Prostate gland (tissue), 2 donors: ENCODE data around the gene POLR2J3.
"Not testable (repeated sequence)": the region's sequence is repeated elsewhere in the genome, so short reads cannot be mapped to it uniquely, and the experiment has no call there.

ENCODE experiments used
- POLR2A ChIP-seq: fragments of 450-650 bp; IDR thresholded peaks from one replicate; pipeline ENCODE4 v1.6.1; 2016; ENCODE audit warnings: antibody characterized with exemption, mild to moderate bottlenecking
- POLR2AphosphoS5 ChIP-seq: sonication (generic); formaldehyde crosslinking; IDR thresholded peaks from one replicate; pipeline ENCODE4 v1.6.1; 2017; ENCODE audit warnings: antibody characterized with exemption
- TF ChIP-seq, protein P1 (sequence below), 4 experiments: fragments of 200-600 bp in 2 of 4; fragments of 450-650 bp in 2 of 4; sonication (generic) in 2 of 4; IDR thresholded peaks; 1 replicate in 3 of 4; 2 replicates in 1 of 4; pipeline ENCODE4 v1.5.1; 2016 to 2019; ENCODE audit warnings: antibody characterized with exemption in 4 of 4, mild to moderate bottlenecking in 2 of 4, moderate library complexity in 2 of 4

DNA sequence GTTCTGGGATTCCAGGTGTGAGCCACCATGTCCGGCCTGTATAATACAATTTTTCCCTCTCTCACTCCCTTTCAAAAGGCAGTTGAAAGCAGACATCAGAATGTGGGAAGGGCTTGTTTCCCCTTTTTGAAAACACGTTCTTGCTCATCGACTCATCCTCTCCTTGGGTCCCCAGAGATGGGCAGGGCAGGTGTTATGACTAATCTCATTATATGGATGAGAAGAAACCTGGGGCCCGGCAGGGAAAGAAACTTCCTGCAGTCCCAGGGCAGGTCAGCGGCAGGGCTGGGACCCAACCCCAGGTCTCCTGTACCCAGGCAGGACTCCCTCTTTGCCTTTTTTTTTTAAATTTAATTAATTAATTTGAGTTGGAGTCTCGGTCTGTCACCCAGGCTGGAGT, 26.0 kb downstream of the POLR2J3 start:
- TF ChIP-seq, protein P1, sequence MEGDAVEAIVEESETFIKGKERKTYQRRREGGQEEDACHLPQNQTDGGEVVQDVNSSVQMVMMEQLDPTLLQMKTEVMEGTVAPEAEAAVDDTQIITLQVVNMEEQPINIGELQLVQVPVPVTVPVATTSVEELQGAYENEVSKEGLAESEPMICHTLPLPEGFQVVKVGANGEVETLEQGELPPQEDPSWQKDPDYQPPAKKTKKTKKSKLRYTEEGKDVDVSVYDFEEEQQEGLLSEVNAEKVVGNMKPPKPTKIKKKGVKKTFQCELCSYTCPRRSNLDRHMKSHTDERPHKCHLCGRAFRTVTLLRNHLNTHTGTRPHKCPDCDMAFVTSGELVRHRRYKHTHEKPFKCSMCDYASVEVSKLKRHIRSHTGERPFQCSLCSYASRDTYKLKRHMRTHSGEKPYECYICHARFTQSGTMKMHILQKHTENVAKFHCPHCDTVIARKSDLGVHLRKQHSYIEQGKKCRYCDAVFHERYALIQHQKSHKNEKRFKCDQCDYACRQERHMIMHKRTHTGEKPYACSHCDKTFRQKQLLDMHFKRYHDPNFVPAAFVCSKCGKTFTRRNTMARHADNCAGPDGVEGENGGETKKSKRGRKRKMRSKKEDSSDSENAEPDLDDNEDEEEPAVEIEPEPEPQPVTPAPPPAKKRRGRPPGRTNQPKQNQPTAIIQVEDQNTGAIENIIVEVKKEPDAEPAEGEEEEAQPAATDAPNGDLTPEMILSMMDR (IDR thresholded peaks at IDR 0.05), result not testable (repeated sequence)
- TF ChIP-seq POLR2AphosphoS5, POLR2A: not testable (repeated sequence)
